H9 (cell line): ENCODE measurements around the gene ZNF169. TPM values are rescaled to one million over a fixed set of nuclear protein-coding genes. Genes with fewer than 3 reads are reported as not detected.
"Not testable (repeated sequence)": the region's sequence is repeated elsewhere in the genome, so short reads cannot be mapped to it uniquely, and the experiment has no call there.

ENCODE experiments used
- DNase-seq: peaks from one replicate; pipeline ENCODE4 v3.0.0-alpha.2; 2017
- H2AFZ ChIP-seq: one replicate; pipeline ENCODE4 v1.6.1; 2013; ENCODE audit warnings: mild to moderate bottlenecking, low read length, control low read depth, moderate library complexity
- H2AK5ac ChIP-seq: 2 replicates; pipeline ENCODE4 v1.6.1; 2013; ENCODE audit warnings: low read length, control low read depth, mixed read lengths; ENCODE audit not compliant: insufficient read length
- H2BK120ac ChIP-seq: one replicate; pipeline ENCODE4 v1.6.1; 2013; ENCODE audit warnings: low read depth, mild to moderate bottlenecking, low read length, control low read depth, inconsistent platforms; ENCODE audit not compliant: poor library complexity, severe bottlenecking
- H2BK12ac ChIP-seq: 2 replicates; pipeline ENCODE4 v1.6.1; 2013; ENCODE audit warnings: low read length, control low read depth, mixed read lengths, low read depth; ENCODE audit not compliant: insufficient read length
- H2BK15ac ChIP-seq: 2 replicates; pipeline ENCODE4 v1.6.1; 2013; ENCODE audit warnings: low read depth, low read length, control low read depth
- H2BK20ac ChIP-seq: one replicate; pipeline ENCODE4 v1.6.1; 2013; ENCODE audit warnings: low read depth, mild to moderate bottlenecking, low read length, control low read depth, inconsistent platforms; ENCODE audit not compliant: poor library complexity, severe bottlenecking
- H2BK5ac ChIP-seq: 2 replicates; pipeline ENCODE4 v1.6.1; 2013; ENCODE audit warnings: low read length, control low read depth, mixed read lengths; ENCODE audit not compliant: insufficient read length
- H3K14ac ChIP-seq: 2 replicates; pipeline ENCODE4 v1.6.1; 2013; ENCODE audit warnings: low read length, control low read depth; ENCODE audit not compliant: insufficient read depth
- H3K18ac ChIP-seq: 2 replicates; pipeline ENCODE4 v1.6.1; 2013; ENCODE audit warnings: low read depth, mild to moderate bottlenecking, mixed read lengths, low read length, control low read depth; ENCODE audit not compliant: insufficient read length
- H3K23ac ChIP-seq: 2 replicates; pipeline ENCODE4 v1.6.1; 2013; ENCODE audit warnings: low read length, control low read depth, mixed read lengths, low read depth; ENCODE audit not compliant: insufficient read length
- H3K23me2 ChIP-seq: 2 replicates; pipeline ENCODE4 v1.6.1; 2013; ENCODE audit warnings: low read depth, mild to moderate bottlenecking, mixed read lengths, low read length, control low read depth; ENCODE audit not compliant: insufficient read length, poor library complexity, severe bottlenecking
- H3K27ac ChIP-seq: 2 replicates; pipeline ENCODE4 v1.5.1; 2013; ENCODE audit warnings: low read length, control low read depth, mixed read lengths, low read depth; ENCODE audit not compliant: insufficient read length
- H3K27me3 ChIP-seq: 2 replicates; pipeline ENCODE4 v1.6.1; 2013; ENCODE audit warnings: low read length, control low read depth, inconsistent platforms; ENCODE audit not compliant: insufficient read depth
- H3K4ac ChIP-seq: 2 replicates; pipeline ENCODE4 v1.6.1; 2013; ENCODE audit warnings: low read depth, mild to moderate bottlenecking, control low read depth, inconsistent platforms, low read length, moderate library complexity
- H3K4me1 ChIP-seq: 2 replicates; pipeline ENCODE4 v1.6.1; 2013; ENCODE audit warnings: low read length, control low read depth, inconsistent platforms; ENCODE audit not compliant: insufficient read depth
- H3K4me2 ChIP-seq: 2 replicates; pipeline ENCODE4 v1.6.1; 2013; ENCODE audit warnings: low read length, control low read depth, mixed read lengths; ENCODE audit not compliant: insufficient read length, insufficient read depth
- H3K56ac ChIP-seq: 2 replicates; pipeline ENCODE4 v1.6.1; 2013; ENCODE audit warnings: low read depth, mild to moderate bottlenecking, mixed read lengths, low read length, control low read depth; ENCODE audit not compliant: insufficient read length
- H3K79me1 ChIP-seq: 2 replicates; pipeline ENCODE4 v1.6.1; 2013; ENCODE audit warnings: low read depth, mild to moderate bottlenecking, moderate library complexity, low read length, control low read depth, inconsistent platforms; ENCODE audit not compliant: insufficient read depth, poor library complexity, severe bottlenecking
- H3K79me2 ChIP-seq: 2 replicates; pipeline ENCODE4 v1.6.1; 2013; ENCODE audit warnings: low read length, control low read depth, inconsistent platforms; ENCODE audit not compliant: insufficient read depth
- H3K9ac ChIP-seq: 2 replicates; pipeline ENCODE4 v1.6.1; 2013; ENCODE audit warnings: low read length, control low read depth, mixed read lengths; ENCODE audit not compliant: insufficient read length; ENCODE audit errors: extremely low read depth
- H3K9me3 ChIP-seq: one replicate; pipeline ENCODE4 v1.6.1; 2013; ENCODE audit warnings: low read depth, low read length, inconsistent platforms; ENCODE audit not compliant: control insufficient read depth
- H3T11ph ChIP-seq: one replicate; pipeline ENCODE4 v1.6.1; 2013; ENCODE audit warnings: mild to moderate bottlenecking, low read length, control low read depth, inconsistent platforms
- H4K20me1 ChIP-seq: one replicate; pipeline ENCODE4 v1.6.1; 2013; ENCODE audit not compliant: control insufficient read depth, insufficient read length, insufficient read depth
- H4K5ac ChIP-seq: 2 replicates; pipeline ENCODE4 v1.6.1; 2013; ENCODE audit warnings: low read depth, mild to moderate bottlenecking, mixed read lengths, low read length, control low read depth; ENCODE audit not compliant: insufficient read length
- H4K8ac ChIP-seq: replicated peaks from 2 replicates; pipeline ENCODE4 v1.6.1; 2013; ENCODE audit warnings: low read length, control low read depth, mixed read lengths, low read depth; ENCODE audit not compliant: insufficient read length
- H4K91ac ChIP-seq: 2 replicates; pipeline ENCODE4 v1.6.1; 2013; ENCODE audit warnings: low read depth, mild to moderate bottlenecking, moderate library complexity, mixed read lengths, low read length, control low read depth; ENCODE audit not compliant: insufficient read length
- H3K27ac Mint-ChIP-seq, 3 experiments: 2 replicates in 2 of 3; 3 replicates in 1 of 3; pipeline ENCODE4 v1.8.0; 2020 to 2021; ENCODE audit warnings: mixed read lengths in 3 of 3, mild to moderate bottlenecking in 1 of 3, moderate library complexity in 1 of 3
- H3K27me3 Mint-ChIP-seq: 2 replicates; pipeline ENCODE4 v1.8.0; 2021; ENCODE audit warnings: low read depth, mild to moderate bottlenecking, moderate library complexity, mixed read lengths
- H3K36me3 Mint-ChIP-seq, 3 experiments: 2 replicates in 2 of 3; 3 replicates in 1 of 3; pipeline ENCODE4 v1.8.0; 2020 to 2021; ENCODE audit warnings: low read depth in 3 of 3, mixed read lengths in 3 of 3; ENCODE audit not compliant: insufficient read depth in 1 of 3
- H3K4me1 Mint-ChIP-seq, 2 experiments: 2 replicates each; pipeline ENCODE4 v1.8.0; 2020; ENCODE audit warnings: mixed read lengths in 2 of 2
- H3K4me3 Mint-ChIP-seq, 2 experiments: 2 replicates in 1 of 2; 3 replicates in 1 of 2; pipeline ENCODE4 v1.8.0; 2020 to 2021; ENCODE audit warnings: mild to moderate bottlenecking in 2 of 2, mixed read lengths in 2 of 2, moderate library complexity in 1 of 2
- H3K9me3 Mint-ChIP-seq, 2 experiments: 2 replicates in 1 of 2; 3 replicates in 1 of 2; pipeline ENCODE4 v1.8.0; 2020; ENCODE audit warnings: mild to moderate bottlenecking in 2 of 2, mixed read lengths in 2 of 2, moderate library complexity in 1 of 2
- WGBS: extraction: QIAGEN DNeasy Blood & Tissue Kit; methylation state at CpG from one replicate; pipeline ENCODE4 v1.1.7; 2013; ENCODE audit warnings: missing lambda C conversion rate, low lambda C conversion rate, mixed read lengths; ENCODE audit not compliant: insufficient read length; ENCODE audit errors: extremely low coverage; 5-methylcytosine and 5-hydroxymethylcytosine counted together
- total RNA-seq: library from RNA; stranded (reverse); gene quantifications from 2 replicates; pipeline ENCODE4 v1.2.1, GENCODE V29; 2021

The ZNF169 gene
- total RNA-seq, 1 experiment from 2014 or later, result 4.8 TPM

DNA sequence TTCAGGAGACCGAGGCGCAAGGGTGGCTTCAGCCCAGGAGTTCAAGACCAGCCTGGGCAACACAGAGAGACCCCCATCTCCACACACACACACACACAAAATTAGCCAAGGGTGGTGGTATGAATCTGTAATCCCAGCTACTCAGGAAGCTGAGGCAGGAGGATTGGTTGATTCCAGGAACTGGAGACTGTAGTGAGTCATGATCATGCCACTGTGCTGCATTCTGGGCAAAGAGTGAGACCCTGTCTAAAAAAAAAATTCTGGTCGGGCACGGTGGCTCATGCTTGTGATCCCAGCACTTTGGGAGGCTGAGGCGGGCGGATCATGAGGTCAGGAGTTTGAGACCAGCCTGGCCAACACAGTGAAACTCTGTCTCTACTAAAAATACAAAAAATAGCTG lies 80.6 kb downstream of the ZNF169 start:
- no CpG with 5 or more reads among the region's 6 CpGs for WGBS
- not testable (repeated sequence) for H4K8ac ChIP-seq, H3K9ac ChIP-seq, H4K20me1 ChIP-seq, H2AFZ ChIP-seq, DNase-seq, H3K4me1 Mint-ChIP-seq, H3K36me3 Mint-ChIP-seq, H3K9me3 ChIP-seq, H4K5ac ChIP-seq, H3K79me1 ChIP-seq, H3K27me3 ChIP-seq, H2AK5ac ChIP-seq, H2BK5ac ChIP-seq, H3K4me3 Mint-ChIP-seq, H3K27ac Mint-ChIP-seq, H3K23ac ChIP-seq, H2BK120ac ChIP-seq, H4K91ac ChIP-seq, H2BK15ac ChIP-seq, H3K9me3 Mint-ChIP-seq, H3K4ac ChIP-seq, H3K14ac ChIP-seq, H2BK20ac ChIP-seq, H3K27ac ChIP-seq, H3K18ac ChIP-seq, H2BK12ac ChIP-seq, H3K79me2 ChIP-seq, H3K56ac ChIP-seq, H3T11ph ChIP-seq, H3K4me1 ChIP-seq, H3K23me2 ChIP-seq, H3K4me2 ChIP-seq, H3K27me3 Mint-ChIP-seq

DNA sequence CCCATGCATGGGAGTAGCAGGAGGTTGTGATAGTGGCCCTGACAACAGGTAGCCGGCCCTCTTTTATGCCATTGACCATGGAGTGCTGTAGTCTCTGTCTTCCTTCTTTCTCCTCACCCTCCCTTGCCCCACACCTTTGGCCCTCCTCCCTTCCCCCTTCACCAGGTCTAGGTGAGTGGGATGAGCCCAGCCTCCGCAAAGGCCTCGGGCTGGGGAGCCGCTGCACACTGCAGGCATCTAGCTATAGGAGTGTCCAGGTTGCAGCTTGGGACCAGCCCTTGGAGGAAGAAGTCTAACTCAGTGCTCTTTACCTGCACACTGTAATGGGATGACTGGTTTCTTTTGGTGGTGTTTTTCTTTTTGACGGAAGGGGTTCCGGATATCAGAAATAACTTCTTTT lies 81.7 kb downstream of the ZNF169 start:
- not testable (repeated sequence) for H2BK12ac ChIP-seq

More for the DNA sequence above, 81.7 kb downstream of the ZNF169 start:
- not testable (repeated sequence) for H3K4ac ChIP-seq, H3K79me1 ChIP-seq, H4K8ac ChIP-seq, H3K27me3 ChIP-seq, H2BK5ac ChIP-seq, H3K4me1 ChIP-seq, DNase-seq, H3K4me1 Mint-ChIP-seq, H2AFZ ChIP-seq, H3K18ac ChIP-seq, H4K20me1 ChIP-seq, H3K4me2 ChIP-seq, H3K9me3 Mint-ChIP-seq, H4K5ac ChIP-seq, H3K27ac ChIP-seq, H3K56ac ChIP-seq, H3K27ac Mint-ChIP-seq, H3T11ph ChIP-seq, H2BK20ac ChIP-seq, H4K91ac ChIP-seq, H3K23me2 ChIP-seq, H3K4me3 Mint-ChIP-seq, H2AK5ac ChIP-seq, H3K27me3 Mint-ChIP-seq, H3K9ac ChIP-seq, H3K36me3 Mint-ChIP-seq, H3K9me3 ChIP-seq, H2BK15ac ChIP-seq, H3K79me2 ChIP-seq, H3K14ac ChIP-seq, H3K23ac ChIP-seq, H2BK120ac ChIP-seq
- no CpG with 5 or more reads among the region's 6 CpGs for WGBS
